ENCODE measurements around the gene COL19A1. TPM values are rescaled to one million over a fixed set of nuclear protein-coding genes. Genes with fewer than 3 reads are reported as not detected.

The COL19A1 gene
- polyA plus RNA-seq, 1 of the 3 experiments (the other 2 are of a cell fraction) = 0.15 TPM

- no peaks in the 10 kb centered on the region for H4K20me1 ChIP-seq (ENCODE audit: insufficient read depth)
- 94% methylated on average over 1 of the region's 1 CpG for WGBS (ENCODE audit: low lambda C conversion rate)
- no peaks in the 10 kb centered on the region for H3K9me3 ChIP-seq
- ChIA-PET CTCF (interaction anchor here (1.0 kb wide), 1 partner anchor 45 kb away, joined by 3 read pairs; no protein-coding TSS in a partner anchor), POLR2A (no interaction called here)
- no peak for DNase-seq
- no peak overlapping the region for H3K9ac ChIP-seq
- H3K36me3 ChIP-seq (replicated peaks in 1 of 2; ENCODE audit: control insufficient read depth in 1 of 2, insufficient read depth in 2 of 2, low read length in 1 of 2) = no peaks in the 10 kb centered on the region
- H3K27me3 ChIP-seq (ENCODE audit: insufficient read depth) = no peaks in the 10 kb centered on the region
- H3K4me1 ChIP-seq (ENCODE audit: control insufficient read depth in 1 of 2, insufficient read depth in 2 of 2, low read depth in 1 of 2, low read length in 1 of 2) = peaks cover 0 to 4% of the 10 kb centered on the region in 2 experiments; a peak in 1 of 4 replicates
- H3K9me2 ChIP-seq = no peaks in the 10 kb centered on the region
- H3F3A ChIP-seq (replicated peaks; ENCODE audit: insufficient read depth) = no peaks in the 10 kb centered on the region
- no peak overlapping the region for H3K4me3 ChIP-seq (ENCODE audit: low read depth in 2 of 2, low read length in 1 of 2)
- no peak overlapping the region for H3K4me2 ChIP-seq
- no peak overlapping the region for H2AFZ ChIP-seq (ENCODE audit: low read depth)
- no peak overlapping the region for H3K27ac ChIP-seq (ENCODE audit: low read depth in 2 of 2, low read length in 1 of 2)
- H3K79me2 ChIP-seq (ENCODE audit: insufficient read depth) = no peaks in the 10 kb centered on the region
- TF ChIP-seq CHD2 (IDR thresholded peaks at IDR 0.05; ENCODE audit: low read length, partially characterized antibody) = no peak
- TF ChIP-seq RXRA (IDR thresholded peaks at IDR 0.05; ENCODE audit: borderline replicate concordance, low read depth) = no peak
- TF ChIP-seq YY1 (IDR thresholded peaks at IDR 0.05; ENCODE audit: low read depth) = no peak
- no peak for TF ChIP-seq TCF12 (IDR thresholded peaks at IDR 0.05)
- TF ChIP-seq EP300 (IDR thresholded peaks at IDR 0.05; ENCODE audit: borderline replicate concordance in 1 of 2, low read depth in 1 of 2, low read length in 1 of 2) = no peak
- no peak for TF ChIP-seq FOXJ3 (CRISPR knock-in tag; IDR thresholded peaks at IDR 0.05)
- TF ChIP-seq TAF1 (IDR thresholded peaks at IDR 0.05; ENCODE audit: borderline replicate concordance, low read depth, low read length) = no peak
- TF ChIP-seq USF1 (IDR thresholded peaks at IDR 0.05; ENCODE audit: borderline replicate concordance, low read depth) = no peak
- no peak for TF ChIP-seq FOXM1 (IDR thresholded peaks at IDR 0.05; ENCODE audit: low read depth)
Observed at GRCh38 chr6:69878795-69879194, 12.4 kb downstream of the COL19A1 start.

- Histone ChIP-seq H3K9ac (no peak overlapping the region), H3F3A (replicated peaks; ENCODE audit: insufficient read depth) (no peaks in the 10 kb centered on the region), H3K27me3 (ENCODE audit: insufficient read depth) (no peaks in the 10 kb centered on the region), H3K79me2 (ENCODE audit: insufficient read depth) (no peaks in the 10 kb centered on the region), H3K36me3 (replicated peaks in 1 of 2; ENCODE audit: control insufficient read depth in 1 of 2, insufficient read depth in 2 of 2, low read length in 1 of 2) (no peaks in the 10 kb centered on the region), H3K4me3 (ENCODE audit: low read depth in 2 of 2, low read length in 1 of 2) (no peak overlapping the region), H4K20me1 (ENCODE audit: insufficient read depth) (no peaks in the 10 kb centered on the region), H3K27ac (ENCODE audit: low read depth in 2 of 2, low read length in 1 of 2) (no peak overlapping the region), H2AFZ (ENCODE audit: low read depth) (no peak overlapping the region), H3K4me1 (ENCODE audit: control insufficient read depth in 1 of 2, insufficient read depth in 2 of 2, low read depth in 1 of 2, low read length in 1 of 2) (peaks cover 0 to 4% of the 10 kb centered on the region in 2 experiments; a peak in 1 of 4 replicates), H3K4me2 (no peak overlapping the region), H3K9me2 (no peaks in the 10 kb centered on the region), H3K9me3 (no peaks in the 10 kb centered on the region)
- POLR2A ChIA-PET = no interaction called here
- DNase-seq = no peak
- TF ChIP-seq GABPA (IDR thresholded peaks at IDR 0.05; ENCODE audit: low read depth) = no peak
- TF ChIP-seq RAD21 (IDR thresholded peaks at IDR 0.05; ENCODE audit: low read length) = no peak
- TF ChIP-seq EP300 (IDR thresholded peaks at IDR 0.05; ENCODE audit: borderline replicate concordance in 1 of 2, low read depth in 1 of 2, low read length in 1 of 2) = no peak
- no peak for TF ChIP-seq NFIC (IDR thresholded peaks at IDR 0.05; ENCODE audit: borderline replicate concordance)
- no peak for TF ChIP-seq CHD2 (IDR thresholded peaks at IDR 0.05; ENCODE audit: low read length, partially characterized antibody)
- TF ChIP-seq JUND (IDR thresholded peaks at IDR 0.05) = no peak
- no peak for TF ChIP-seq MEF2A (IDR thresholded peaks at IDR 0.05; ENCODE audit: borderline replicate concordance, low read depth)
- no peak for TF ChIP-seq YY1 (IDR thresholded peaks at IDR 0.05; ENCODE audit: low read depth)
- TF ChIP-seq USF1 (IDR thresholded peaks at IDR 0.05; ENCODE audit: borderline replicate concordance, low read depth) = no peak
- TF ChIP-seq ELF1 (IDR thresholded peaks at IDR 0.05) = no peak
- TF ChIP-seq TCF12 (IDR thresholded peaks at IDR 0.05) = no peak
- TF ChIP-seq CTCF (IDR thresholded peaks at IDR 0.05) = no peak
- TF ChIP-seq TAF1 (IDR thresholded peaks at IDR 0.05; ENCODE audit: borderline replicate concordance, low read depth, low read length) = no peak
- TF ChIP-seq RXRA (IDR thresholded peaks at IDR 0.05; ENCODE audit: borderline replicate concordance, low read depth) = no peak
- TF ChIP-seq EZH2phosphoT487 (IDR thresholded peaks at IDR 0.05; ENCODE audit: borderline replicate concordance, low read depth) = no peak
- TF ChIP-seq MAX (IDR thresholded peaks at IDR 0.05; ENCODE audit: low read depth) = no peak
- no peak for TF ChIP-seq REST (IDR thresholded peaks at IDR 0.05; ENCODE audit: low read depth, low read length)
- no peak for TF ChIP-seq POLR2AphosphoS5 (IDR thresholded peaks at IDR 0.05; ENCODE audit: low read depth, low read length)
- CTCF ChIA-PET = interaction anchor here (1.5 to 2.0 kb wide), 2 partner anchors 9 to 46 kb away, joined by 5 read pairs; no protein-coding TSS in a partner anchor
- 76% methylated on average over 3 of the region's 3 CpGs for WGBS (ENCODE audit: low lambda C conversion rate)
Observed at GRCh38 chr6:69880601-69881000, 14.2 kb downstream of the COL19A1 start.

Data from SK-N-SH (cell line).